HEK293T (cell line): ENCODE measurements around the gene PCNA.
"Not testable (repeated sequence)": the region's sequence is repeated elsewhere in the genome, so short reads cannot be mapped to it uniquely, and the experiment has no call there.

Experiments
- CTCF ChIA-PET: fragments of 350-600 bp; formaldehyde crosslinking; extraction: SDS; loops from one replicate; lab custom pipeline; 2021; ENCODE audit warnings: antibody characterized with exemption, inconsistent platforms; lab: Yijun Ruan, JAX
- POLR2A ChIA-PET: fragments of 350-600 bp; formaldehyde crosslinking; extraction: SDS; loops from one replicate; lab custom pipeline; 2020; ENCODE audit warnings: antibody characterized with exemption, inconsistent platforms; lab: Yijun Ruan, JAX
- DNase-seq: peaks from one replicate; pipeline ENCODE4 v3.0.0; 2012; ENCODE audit warnings: mixed read lengths; ENCODE audit errors: extremely low spot score
- ARNT ChIP-seq: fragments of 450-650 bp; IDR thresholded peaks from 2 replicates; pipeline ENCODE4 v1.6.1; 2017; ENCODE audit warnings: mild to moderate bottlenecking
- BHLHE40 ChIP-seq: fragments of 450-650 bp; IDR thresholded peaks from 2 replicates; pipeline ENCODE4 v1.6.1; 2016; ENCODE audit warnings: mild to moderate bottlenecking, moderate library complexity, borderline replicate concordance
- CTBP1 ChIP-seq: fragments of 450-650 bp; IDR thresholded peaks from 2 replicates; pipeline ENCODE4 v1.6.1; 2016; ENCODE audit warnings: borderline replicate concordance
- ELF4 ChIP-seq: fragments of 450-650 bp; IDR thresholded peaks from 2 replicates; pipeline ENCODE4 v1.6.1; 2017; ENCODE audit warnings: antibody characterized with exemption
- FOXA1 ChIP-seq: fragments of 450-650 bp; IDR thresholded peaks from 2 replicates; pipeline ENCODE4 v1.6.1; 2016; ENCODE audit warnings: mild to moderate bottlenecking
- FOXK2 ChIP-seq: fragments of 450-650 bp; IDR thresholded peaks from 2 replicates; pipeline ENCODE4 v1.6.1; 2016; ENCODE audit warnings: mild to moderate bottlenecking
- FOXM1 ChIP-seq: fragments of 450-650 bp; IDR thresholded peaks from 2 replicates; pipeline ENCODE4 v1.6.1; 2017; ENCODE audit warnings: mild to moderate bottlenecking, borderline replicate concordance
- HDGF ChIP-seq: fragments of 450-650 bp; IDR thresholded peaks from 2 replicates; pipeline ENCODE4 v1.6.1; 2017; ENCODE audit warnings: antibody characterized with exemption, borderline replicate concordance
- L3MBTL2 ChIP-seq: fragments of 450-650 bp; conservative IDR thresholded peaks from 2 replicates; pipeline ENCODE4 v1.6.1; 2016; ENCODE audit warnings: mild to moderate bottlenecking
- LEF1 ChIP-seq: fragments of 450-650 bp; IDR thresholded peaks from 2 replicates; pipeline ENCODE4 v1.6.1; 2017; ENCODE audit warnings: mild to moderate bottlenecking, borderline replicate concordance
- NFRKB ChIP-seq: fragments of 450-650 bp; IDR thresholded peaks from 2 replicates; pipeline ENCODE4 v1.6.1; 2016; ENCODE audit warnings: mild to moderate bottlenecking, moderate library complexity
- SP1 ChIP-seq: fragments of 450-650 bp; IDR thresholded peaks from 2 replicates; pipeline ENCODE4 v1.6.1; 2017
- SUZ12 ChIP-seq: fragments of 450-650 bp; IDR thresholded peaks from 2 replicates; pipeline ENCODE4 v1.6.1; 2016; ENCODE audit warnings: mild to moderate bottlenecking
- TARDBP ChIP-seq: fragments of 450-650 bp; IDR thresholded peaks from 2 replicates; pipeline ENCODE4 v1.6.1; 2016
- ZNF384 ChIP-seq: fragments of 450-650 bp; IDR thresholded peaks from 2 replicates; pipeline ENCODE4 v1.6.1; 2016
- TF ChIP-seq, protein P1 (sequence below): fragments of 450-650 bp; IDR thresholded peaks from 2 replicates; pipeline ENCODE4 v1.6.1; 2016

PCNA gene

DNA sequence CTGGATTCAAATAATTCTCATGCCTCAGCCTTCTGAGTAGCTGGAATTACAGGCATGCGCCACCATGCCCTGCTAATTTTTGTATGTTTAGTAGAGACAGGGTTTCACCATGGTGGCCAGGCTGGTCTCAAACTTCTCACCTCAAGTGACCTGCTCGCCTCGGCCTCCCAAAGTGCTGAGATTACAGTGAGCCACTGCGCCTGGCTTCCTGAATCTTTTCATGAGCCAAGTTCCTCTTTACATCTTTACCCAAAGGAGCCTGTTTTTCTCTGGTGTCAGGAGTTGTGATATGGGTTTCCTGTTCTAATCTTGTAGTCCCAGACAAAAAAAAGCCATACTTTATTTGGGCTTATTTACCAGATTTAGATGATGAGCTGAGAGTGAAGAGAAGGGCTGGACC lies 34.4 kb downstream of the PCNA start:
- POLR2A ChIA-PET: no interaction called here
- CTCF ChIA-PET: no interaction called here
- DNase-seq: no peak
- TF ChIP-seq FOXK2: no peak
- no peak for TF ChIP-seq L3MBTL2
- TF ChIP-seq, protein P1, sequence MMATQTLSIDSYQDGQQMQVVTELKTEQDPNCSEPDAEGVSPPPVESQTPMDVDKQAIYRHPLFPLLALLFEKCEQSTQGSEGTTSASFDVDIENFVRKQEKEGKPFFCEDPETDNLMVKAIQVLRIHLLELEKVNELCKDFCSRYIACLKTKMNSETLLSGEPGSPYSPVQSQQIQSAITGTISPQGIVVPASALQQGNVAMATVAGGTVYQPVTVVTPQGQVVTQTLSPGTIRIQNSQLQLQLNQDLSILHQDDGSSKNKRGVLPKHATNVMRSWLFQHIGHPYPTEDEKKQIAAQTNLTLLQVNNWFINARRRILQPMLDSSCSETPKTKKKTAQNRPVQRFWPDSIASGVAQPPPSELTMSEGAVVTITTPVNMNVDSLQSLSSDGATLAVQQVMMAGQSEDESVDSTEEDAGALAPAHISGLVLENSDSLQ: no peak
- TF ChIP-seq SP1: no peak
- TF ChIP-seq LEF1: no peak
- no peak for TF ChIP-seq HDGF
- no peak for TF ChIP-seq SUZ12

DNA sequence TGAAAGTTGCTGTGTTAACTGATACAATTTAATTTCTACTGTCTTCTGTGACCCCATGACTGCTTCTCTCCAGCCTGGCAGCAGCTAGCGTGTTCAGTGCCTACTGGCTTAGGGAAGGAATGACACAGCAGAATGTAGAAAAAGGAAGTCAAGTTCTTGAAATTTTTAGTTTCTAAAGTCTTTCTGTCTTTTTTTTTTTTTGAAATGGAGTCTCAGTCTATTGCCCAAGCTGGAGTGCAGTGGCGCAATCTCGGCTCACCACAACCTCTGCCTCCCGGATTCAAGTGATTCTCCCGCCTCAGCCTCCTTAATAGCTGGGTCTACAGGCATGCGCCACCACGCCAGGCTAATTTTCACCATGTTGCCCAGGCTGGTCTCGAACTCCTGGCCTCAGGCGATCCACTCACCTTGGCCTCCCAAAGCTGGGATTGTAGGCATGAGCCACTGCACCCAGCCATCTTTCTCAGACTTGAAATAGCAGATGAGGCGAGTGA lies 39.3 kb downstream of the PCNA start:
- no peak for DNase-seq
- no peak for TF ChIP-seq CTBP1
- TF ChIP-seq ELF4: no peak
- no peak for TF ChIP-seq FOXK2
- no peak for TF ChIP-seq ARNT
- no peak for TF ChIP-seq FOXM1
- no peak for TF ChIP-seq NFRKB
- TF ChIP-seq FOXA1: no peak
- no peak for TF ChIP-seq SP1
- no peak for TF ChIP-seq SUZ12
- TF ChIP-seq, protein P1: no peak
- TF ChIP-seq L3MBTL2: no peak
- no peak for TF ChIP-seq ZNF384
- TF ChIP-seq HDGF: no peak
- no peak for TF ChIP-seq LEF1
- TF ChIP-seq BHLHE40: no peak
- TF ChIP-seq TARDBP: no peak
- ChIA-PET POLR2A (no interaction called here), CTCF (no interaction called here)

DNA sequence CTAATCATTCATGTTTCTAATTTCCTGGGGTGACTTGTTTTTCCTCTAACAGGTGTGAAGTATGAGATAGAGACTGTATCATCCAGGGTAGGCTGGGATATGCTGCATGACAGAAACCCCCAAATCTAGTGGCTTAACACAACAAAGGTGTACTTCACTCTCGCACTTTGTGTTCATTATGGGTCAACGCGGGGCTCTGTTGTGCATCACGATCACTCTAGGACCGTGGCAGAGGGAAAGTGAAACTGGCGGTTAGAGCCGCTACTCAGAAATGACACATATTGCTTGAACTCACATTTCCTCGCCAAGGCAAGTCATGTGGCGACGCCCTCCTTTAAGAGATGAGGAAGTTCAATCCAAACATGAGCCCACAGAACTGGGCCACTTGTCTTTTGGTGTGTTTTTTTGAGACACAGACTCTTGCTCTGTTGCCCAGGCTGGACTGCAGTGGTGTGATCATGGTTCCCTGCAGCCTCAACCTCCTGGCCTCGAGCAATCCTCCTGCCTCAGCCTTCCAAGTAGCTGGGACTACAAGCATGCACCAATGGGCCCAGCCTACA lies 41.3 kb downstream of the PCNA start:
- DNase-seq: no peak
- ChIA-PET POLR2A (no interaction called here), CTCF (no interaction called here)
- TF ChIP-seq, protein P1: no peak
- TF ChIP-seq TARDBP (no peak), LEF1 (no peak), FOXA1 (no peak), NFRKB (no peak), BHLHE40 (no peak), FOXM1 (no peak), L3MBTL2 (no peak), CTBP1 (no peak), ARNT (no peak)

DNA sequence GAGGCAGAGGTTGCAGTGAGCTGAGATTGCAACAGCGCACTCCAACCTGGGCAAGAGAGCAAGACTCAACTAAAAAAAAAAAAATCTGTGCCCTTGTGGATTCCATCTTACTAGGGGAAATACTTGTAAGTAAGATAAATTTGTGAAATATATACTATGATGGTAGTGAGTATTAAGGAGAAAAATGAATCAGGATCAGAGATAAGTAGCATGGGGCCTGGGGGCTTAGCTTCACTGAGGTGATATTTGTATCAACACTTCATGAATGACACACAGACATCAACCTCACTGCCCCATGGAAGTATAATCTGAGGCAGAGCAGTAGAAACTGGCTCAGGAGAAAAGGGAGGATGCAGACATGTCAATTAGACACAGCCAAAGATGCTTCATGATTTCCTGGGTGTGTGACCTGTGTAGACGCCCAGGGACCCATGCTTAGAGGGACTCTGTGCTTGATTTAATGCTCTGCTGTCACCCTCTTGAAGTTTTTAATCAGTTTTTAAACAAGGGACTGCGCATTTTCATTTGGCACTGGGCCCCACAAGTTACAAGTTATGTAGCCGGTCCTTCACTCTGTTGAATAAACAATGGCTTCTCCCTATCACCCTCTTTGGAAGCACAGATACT lies 41.9 kb downstream of the PCNA start:
- no peak for TF ChIP-seq FOXA1
- TF ChIP-seq SUZ12: no peak
- TF ChIP-seq SP1: no peak
- no peak for TF ChIP-seq TARDBP
- no peak for TF ChIP-seq CTBP1
- TF ChIP-seq ARNT: no peak
- TF ChIP-seq, protein P1: no peak
- TF ChIP-seq HDGF: no peak
- TF ChIP-seq BHLHE40: no peak
- TF ChIP-seq LEF1: no peak
- TF ChIP-seq FOXK2: no peak
- no peak for TF ChIP-seq FOXM1
- no peak for TF ChIP-seq ELF4
- ChIA-PET POLR2A (no interaction called here), CTCF (no interaction called here)
- DNase-seq: no peak

DNA sequence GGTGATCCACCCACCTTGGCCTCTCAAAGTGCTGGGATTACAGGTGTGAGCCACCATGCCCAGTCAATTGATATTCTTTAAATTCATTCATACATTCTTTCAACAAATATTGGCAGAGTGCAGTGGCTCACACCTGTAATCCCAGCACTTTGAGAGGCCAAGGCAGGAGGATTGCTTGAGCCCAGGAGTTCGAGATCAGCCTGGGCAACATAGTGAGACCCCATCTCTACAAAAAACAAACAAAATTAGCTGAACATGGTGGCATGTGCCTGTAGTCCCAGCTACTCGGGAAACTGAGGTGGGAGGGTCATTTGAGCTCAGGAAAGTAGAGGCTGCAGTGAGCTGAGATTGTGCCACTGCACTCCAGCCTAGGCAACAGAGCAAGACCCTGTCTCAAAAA lies 42.8 kb downstream of the PCNA start:
- POLR2A ChIA-PET, DNase-seq, CTCF ChIA-PET: not testable (repeated sequence)

DNA sequence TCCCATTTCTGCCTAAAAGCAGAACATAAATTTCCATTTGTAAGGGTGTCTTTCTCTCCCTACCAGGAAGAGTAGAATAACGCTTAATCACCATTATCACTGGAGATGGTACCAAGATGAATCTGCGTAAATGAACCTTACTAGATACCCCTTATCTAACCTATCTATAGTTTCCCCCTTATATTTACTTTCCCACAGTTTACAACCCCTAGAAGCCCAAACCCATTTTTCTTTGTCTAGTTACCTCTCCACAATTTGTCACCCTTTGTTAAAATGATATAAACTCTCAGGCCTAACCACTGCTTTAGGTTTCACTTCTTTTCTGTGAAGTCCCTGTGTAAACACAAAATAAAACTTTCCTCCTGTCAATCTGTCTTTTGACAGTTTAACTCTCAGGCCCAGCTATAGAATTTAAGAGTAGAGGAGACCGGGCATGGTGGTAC lies 45.5 kb downstream of the PCNA start:
- ChIA-PET CTCF (no interaction called here), POLR2A (interaction anchor here (1.0 kb wide), 1 partner anchor 46 kb away, joined by 4 read pairs; the partner anchor contains the start of gene PCNA)
- TF ChIP-seq, protein P1: peak; percentile 73
- no peak for TF ChIP-seq FOXM1
- TF ChIP-seq LEF1: no peak
- no peak for DNase-seq
